Neural cell (in vitro differentiated cells): ENCODE measurements around the gene SNX21. TPM values are rescaled to one million over a fixed set of nuclear protein-coding genes. Genes with fewer than 3 reads are reported as not detected.

Experiments
- H2AFZ ChIP-seq: fragments of 200-600, 300-800 bp; sonication (generic), shearing (Covaris generic); 2 replicates; pipeline ENCODE4 v1.6.0; 2014; ENCODE audit warnings: low read depth, mild to moderate bottlenecking, antibody characterized with exemption, low read length, moderate library complexity
- H3F3A ChIP-seq: fragments of 200-600 bp; shearing (Covaris generic); 2 replicates; pipeline ENCODE4 v1.6.1; 2016; ENCODE audit warnings: mild to moderate bottlenecking, moderate library complexity, mixed read lengths, antibody characterized with exemption, low read length; ENCODE audit not compliant: insufficient read depth, poor library complexity, severe bottlenecking
- H3K27ac ChIP-seq: fragments of 200-600, 300-800 bp; sonication (generic), shearing (Covaris generic); 2 replicates; pipeline ENCODE4 v1.5.1; 2014; ENCODE audit warnings: mild to moderate bottlenecking, low read length, moderate library complexity
- H3K27me3 ChIP-seq: fragments of 300-800, 200-600 bp; sonication (generic), shearing (Covaris generic); 2 replicates; pipeline ENCODE4 v1.6.0; 2014; ENCODE audit warnings: mild to moderate bottlenecking, low read depth, low read length, moderate library complexity; ENCODE audit not compliant: insufficient read depth
- H3K36me3 ChIP-seq: fragments of 300-800, 200-600 bp; sonication (generic), shearing (Covaris generic); 2 replicates; pipeline ENCODE4 v1.5.1; 2014; ENCODE audit warnings: mild to moderate bottlenecking, antibody characterized with exemption, low read length, moderate library complexity; ENCODE audit not compliant: insufficient read depth
- H3K4me2 ChIP-seq: fragments of 300-800, 200-600 bp; sonication (generic), shearing (Covaris generic); 2 replicates; pipeline ENCODE4 v1.6.0; 2014; ENCODE audit warnings: mild to moderate bottlenecking, low read length
- H3K4me3 ChIP-seq: fragments of 300-800, 200-600 bp; sonication (generic), shearing (Covaris generic); 2 replicates; pipeline ENCODE4 v1.5.1; 2014; ENCODE audit warnings: mild to moderate bottlenecking, low read length, moderate library complexity
- H3K79me2 ChIP-seq: fragments of 200-600 bp; shearing (Covaris generic); replicated peaks from 2 replicates; pipeline ENCODE4 v1.6.0; 2014; ENCODE audit warnings: mild to moderate bottlenecking, low read length, moderate library complexity; ENCODE audit not compliant: insufficient read depth
- H3K9ac ChIP-seq: fragments of 300-800, 200-600 bp; sonication (generic), shearing (Covaris generic); 2 replicates; pipeline ENCODE4 v1.6.1; 2016; ENCODE audit warnings: mild to moderate bottlenecking, low read length, mixed read lengths
- H3K9me2 ChIP-seq: fragments of 200-600 bp; shearing (Covaris generic); 2 replicates; pipeline ENCODE4 v1.6.1; 2016; ENCODE audit warnings: mild to moderate bottlenecking, low read length, mixed read lengths; ENCODE audit not compliant: insufficient read depth
- H3K9me3 ChIP-seq: fragments of 200-600, 300-800 bp; sonication (generic), shearing (Covaris generic); 2 replicates; pipeline ENCODE4 v1.6.1; 2016; ENCODE audit warnings: mild to moderate bottlenecking, mixed run types, low read length, moderate library complexity, mixed read lengths
- H4K20me1 ChIP-seq: fragments of 200-600 bp; shearing (Covaris generic); 2 replicates; pipeline ENCODE4 v1.6.1; 2016; ENCODE audit warnings: mild to moderate bottlenecking, mixed run types; ENCODE audit not compliant: insufficient read depth
- EP300 ChIP-seq: fragments of 450-650 bp; conservative IDR thresholded peaks from 2 replicates; pipeline ENCODE4 v1.6.1; 2014; ENCODE audit warnings: antibody characterized with exemption, mild to moderate bottlenecking, moderate library complexity; ENCODE audit not compliant: poor library complexity, severe bottlenecking
- EZH2 ChIP-seq: fragments of 200-600, 300-800 bp; shearing (Covaris generic), sonication (generic); IDR thresholded peaks from 2 replicates; pipeline ENCODE4 v1.6.1; 2014; ENCODE audit warnings: antibody characterized with exemption, low read length, borderline replicate concordance, mild to moderate bottlenecking; ENCODE audit not compliant: insufficient read depth, poor library complexity, severe bottlenecking
- MXI1 ChIP-seq: fragments of 450-650 bp; conservative IDR thresholded peaks from 2 replicates; pipeline ENCODE4 v1.6.1; 2014; ENCODE audit warnings: antibody characterized with exemption, mild to moderate bottlenecking; ENCODE audit not compliant: poor library complexity, severe bottlenecking
- POLR2AphosphoS5 ChIP-seq: IDR thresholded peaks from 2 replicates; pipeline ENCODE4 v1.6.1; 2012
- RAD21 ChIP-seq: fragments of 450-650 bp; conservative IDR thresholded peaks from 2 replicates; pipeline ENCODE4 v1.6.1; 2014; ENCODE audit warnings: antibody characterized with exemption, mild to moderate bottlenecking, moderate library complexity
- REST ChIP-seq: IDR thresholded peaks from 2 replicates; pipeline ENCODE4 v1.6.1; 2012; ENCODE audit warnings: borderline replicate concordance
- SMC3 ChIP-seq: fragments of 450-650 bp; conservative IDR thresholded peaks from 2 replicates; pipeline ENCODE4 v1.6.1; 2014; ENCODE audit warnings: antibody characterized with exemption, mild to moderate bottlenecking, moderate library complexity; ENCODE audit not compliant: poor library complexity
- TAF1 ChIP-seq: IDR thresholded peaks from 2 replicates; pipeline ENCODE4 v1.6.1; 2012; ENCODE audit warnings: low read depth
- polyA plus RNA-seq: library from polyadenylated mRNA; depleted of rRNA; stranded (reverse); fragments of >200 nt; gene quantifications from 2 replicates; pipeline ENCODE4 v1.2.3, GENCODE V29; 2014
- TF ChIP-seq, protein P1 (sequence below): fragments of 450-650 bp; IDR thresholded peaks from 2 replicates; pipeline ENCODE4 v1.5.1; 2014; ENCODE audit warnings: antibody characterized with exemption, mild to moderate bottlenecking, moderate library complexity; ENCODE audit not compliant: poor library complexity, severe bottlenecking

Gene SNX21
- polyA plus RNA-seq, 1 donor from 2014 or later = 7.2 TPM

DNA sequence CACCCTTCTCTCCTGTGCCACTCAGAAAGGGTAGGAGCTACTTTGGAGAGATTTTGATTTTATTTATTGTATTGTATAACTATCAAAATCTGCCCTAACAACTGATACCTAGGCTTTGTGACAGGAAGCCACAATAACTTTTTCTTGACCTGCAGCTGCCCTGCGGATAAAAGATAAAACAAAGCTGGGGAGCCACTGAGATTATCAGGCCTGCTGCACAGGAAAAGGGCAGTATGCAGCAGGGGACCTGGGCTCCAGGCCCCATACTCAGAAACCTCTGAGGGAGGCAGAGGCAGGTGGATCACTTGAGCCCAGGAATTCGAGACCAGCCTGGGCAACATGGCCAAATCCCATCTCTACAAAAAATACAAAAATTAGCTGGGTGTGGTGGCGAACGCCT lies 980 bp upstream of the SNX21 start:
- H3K36me3 ChIP-seq = no peaks in the 10 kb centered on the region
- no peaks in the 10 kb centered on the region for H3K27me3 ChIP-seq
- no peaks in the 10 kb centered on the region for H3K79me2 ChIP-seq
- no peak overlapping the region for H2AFZ ChIP-seq
- no peak for TF ChIP-seq TAF1
- TF ChIP-seq MXI1 = no peak
- no peak for TF ChIP-seq EP300
- TF ChIP-seq RAD21 = no peak
- no peak overlapping the region for H3K4me2 ChIP-seq
- H3K27ac ChIP-seq = no peak overlapping the region
- H3F3A ChIP-seq = no peaks in the 10 kb centered on the region
- H4K20me1 ChIP-seq = no peaks in the 10 kb centered on the region
- H3K4me3 ChIP-seq = no peak overlapping the region
- no peaks in the 10 kb centered on the region for H3K9me3 ChIP-seq
- H3K9me2 ChIP-seq = no peaks in the 10 kb centered on the region
- no peak overlapping the region for H3K9ac ChIP-seq

DNA sequence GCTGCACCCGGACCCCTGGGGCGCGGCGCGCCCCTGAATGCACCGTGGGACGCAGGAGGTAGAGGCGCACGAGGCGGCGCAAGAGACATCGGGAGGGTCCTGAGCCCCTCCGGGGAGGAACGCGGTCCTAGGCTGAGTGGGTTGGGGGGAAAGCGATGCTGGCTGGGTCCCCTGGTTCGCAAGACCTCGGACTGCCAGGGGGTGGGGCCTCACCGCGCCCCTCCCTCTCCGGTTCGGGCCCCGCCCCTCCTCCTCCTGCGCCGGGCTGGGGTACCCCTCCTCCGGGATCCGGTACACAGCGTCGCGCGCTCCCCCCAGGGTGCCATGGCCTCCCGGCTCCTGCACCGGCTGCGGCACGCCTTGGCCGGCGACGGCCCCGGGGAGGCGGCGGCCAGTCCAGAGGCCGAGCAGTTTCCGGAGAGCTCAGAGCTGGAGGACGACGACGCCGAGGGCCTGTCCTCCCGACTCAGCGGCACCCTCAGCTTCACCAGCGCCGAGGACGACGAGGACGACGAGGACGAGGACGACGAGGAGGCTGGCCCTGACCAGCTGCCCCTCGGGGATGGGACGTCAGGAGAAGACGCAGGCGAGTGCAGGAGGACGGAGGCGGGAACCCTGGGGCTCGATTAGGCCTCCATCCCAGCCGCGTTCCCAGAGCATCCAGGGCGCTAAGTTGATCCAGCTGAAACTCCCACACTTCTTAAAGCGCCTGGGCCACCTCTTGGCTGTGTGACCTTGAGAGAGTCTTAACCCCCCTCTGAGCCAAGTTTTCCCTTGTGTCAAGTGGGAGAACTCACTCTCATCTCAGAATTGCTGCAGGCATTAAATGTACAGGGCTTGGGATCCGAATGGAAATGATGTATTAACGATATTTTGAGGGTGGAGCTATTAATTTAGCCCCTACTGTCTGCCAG lies 541 bp downstream of the SNX21 start:
- no peaks in the 10 kb centered on the region for H3K9me3 ChIP-seq
- H3K27me3 ChIP-seq = no peaks in the 10 kb centered on the region
- peak overlapping the region; percentile 76 for H3K4me3 ChIP-seq
- H3K79me2 ChIP-seq = no peaks in the 10 kb centered on the region
- peak overlapping the region; percentile 45 for H2AFZ ChIP-seq
- H3K9ac ChIP-seq = peak overlapping the region; percentile 68
- no peaks in the 10 kb centered on the region for H4K20me1 ChIP-seq
- H3F3A ChIP-seq = no peaks in the 10 kb centered on the region
- H3K27ac ChIP-seq = no peak overlapping the region
- TF ChIP-seq, protein P1, sequence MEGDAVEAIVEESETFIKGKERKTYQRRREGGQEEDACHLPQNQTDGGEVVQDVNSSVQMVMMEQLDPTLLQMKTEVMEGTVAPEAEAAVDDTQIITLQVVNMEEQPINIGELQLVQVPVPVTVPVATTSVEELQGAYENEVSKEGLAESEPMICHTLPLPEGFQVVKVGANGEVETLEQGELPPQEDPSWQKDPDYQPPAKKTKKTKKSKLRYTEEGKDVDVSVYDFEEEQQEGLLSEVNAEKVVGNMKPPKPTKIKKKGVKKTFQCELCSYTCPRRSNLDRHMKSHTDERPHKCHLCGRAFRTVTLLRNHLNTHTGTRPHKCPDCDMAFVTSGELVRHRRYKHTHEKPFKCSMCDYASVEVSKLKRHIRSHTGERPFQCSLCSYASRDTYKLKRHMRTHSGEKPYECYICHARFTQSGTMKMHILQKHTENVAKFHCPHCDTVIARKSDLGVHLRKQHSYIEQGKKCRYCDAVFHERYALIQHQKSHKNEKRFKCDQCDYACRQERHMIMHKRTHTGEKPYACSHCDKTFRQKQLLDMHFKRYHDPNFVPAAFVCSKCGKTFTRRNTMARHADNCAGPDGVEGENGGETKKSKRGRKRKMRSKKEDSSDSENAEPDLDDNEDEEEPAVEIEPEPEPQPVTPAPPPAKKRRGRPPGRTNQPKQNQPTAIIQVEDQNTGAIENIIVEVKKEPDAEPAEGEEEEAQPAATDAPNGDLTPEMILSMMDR = no peak
- no peak for TF ChIP-seq TAF1
- TF ChIP-seq REST = no peak
- TF ChIP-seq MXI1 = peak; percentile 7
- peak; percentile 25 for TF ChIP-seq POLR2AphosphoS5
- no peak for TF ChIP-seq SMC3
- no peak for TF ChIP-seq EZH2
- no peak for TF ChIP-seq RAD21
- TF ChIP-seq EP300 = no peak
- no peaks in the 10 kb centered on the region for H3K36me3 ChIP-seq
- H3K4me2 ChIP-seq = peak overlapping the region; percentile 48
- no peaks in the 10 kb centered on the region for H3K9me2 ChIP-seq
